Measurements from ENCODE around the gene ZNF354B.
"Not testable (repeated sequence)": the region's sequence is repeated elsewhere in the genome, so short reads cannot be mapped to it uniquely, and the experiment has no call there.

Gene ZNF354B
- 1.4 to 9.5 (median 4.0) reads per million in 17 experiments for total RNA-seq

GRCh38 chr5:178859625-178860521 is at the start of gene ZNF354B:
Gene ZNF354B (plus strand): TSS chr5:178859953. CDS start chr5:178861048, 1,095 bp downstream.
- DNase-seq = peak; percentile 95 to 97 (median 96)

DNA sequence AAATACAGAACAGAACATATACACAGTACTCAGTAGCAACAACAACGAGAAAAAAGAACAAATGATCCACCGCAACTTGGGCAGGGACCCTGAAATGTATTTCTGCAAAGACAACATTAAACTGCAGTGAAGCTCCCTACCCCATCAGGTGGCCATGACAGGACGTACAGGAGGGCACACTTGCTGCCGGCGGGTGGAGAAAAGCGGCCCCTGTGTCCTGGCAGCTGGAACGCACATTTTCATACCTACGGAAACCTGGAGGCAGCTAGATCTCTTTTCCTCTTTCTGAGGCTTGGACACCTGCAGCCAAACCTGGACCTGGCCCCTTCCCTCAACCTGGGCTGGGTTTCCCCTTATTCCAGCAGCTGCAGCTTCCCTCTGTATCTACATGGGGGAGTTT is 42.2 kb upstream of the ZNF354B start:
- DNase-seq = no peak

DNA sequence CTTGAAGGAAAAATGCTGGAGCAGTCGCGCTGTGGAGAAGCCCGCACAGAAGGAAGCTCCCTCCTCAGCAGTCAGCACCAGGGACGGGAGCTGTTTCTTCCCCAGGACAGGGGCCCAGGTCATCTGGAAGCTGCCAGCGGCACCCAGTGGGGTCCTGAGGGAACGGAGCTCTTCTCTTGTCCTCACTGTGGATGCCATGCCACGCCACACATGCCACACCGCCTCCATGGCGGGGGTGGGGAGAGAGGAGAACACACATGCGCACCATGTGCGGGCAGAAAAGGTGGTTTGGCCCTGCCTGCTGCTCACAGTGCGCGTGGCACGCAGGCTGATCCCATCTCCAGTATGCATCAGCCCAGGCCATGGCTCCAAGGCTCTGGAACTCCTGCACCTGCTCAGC is 41.7 kb upstream of the ZNF354B start:
- peak in 1 of 4 experiments; percentile 3 for DNase-seq

- DNase-seq = no peak
These were observed 39.8 kb upstream of the ZNF354B start for GRCh38 chr5:178820001-178820400.

- DNase-seq = no peak
These were observed 34.3 kb upstream of the ZNF354B start for GRCh38 chr5:178825444-178825843.

DNA sequence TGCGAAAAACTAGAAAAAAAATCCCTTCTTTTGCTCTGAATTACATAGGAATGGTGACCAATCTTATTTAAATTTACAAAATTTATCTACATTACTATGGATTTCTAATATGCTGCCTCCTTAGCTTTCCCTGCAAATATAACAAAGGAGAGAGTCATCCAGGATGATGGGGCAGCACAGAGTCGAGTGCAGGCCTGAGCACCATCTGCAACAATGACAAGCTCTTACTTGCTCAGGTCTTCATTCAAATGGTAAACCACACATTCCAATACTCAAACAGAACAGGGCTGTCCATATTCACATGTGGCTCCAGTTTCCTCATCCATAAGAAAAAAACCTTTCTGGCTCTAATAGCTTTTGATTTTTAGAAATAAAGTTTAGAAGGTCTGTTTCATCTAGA is 33.5 kb upstream of the ZNF354B start:
- no peak for DNase-seq

- no peak for DNase-seq
These were observed 32.1 kb upstream of the ZNF354B start for GRCh38 chr5:178827636-178828035.

DNA sequence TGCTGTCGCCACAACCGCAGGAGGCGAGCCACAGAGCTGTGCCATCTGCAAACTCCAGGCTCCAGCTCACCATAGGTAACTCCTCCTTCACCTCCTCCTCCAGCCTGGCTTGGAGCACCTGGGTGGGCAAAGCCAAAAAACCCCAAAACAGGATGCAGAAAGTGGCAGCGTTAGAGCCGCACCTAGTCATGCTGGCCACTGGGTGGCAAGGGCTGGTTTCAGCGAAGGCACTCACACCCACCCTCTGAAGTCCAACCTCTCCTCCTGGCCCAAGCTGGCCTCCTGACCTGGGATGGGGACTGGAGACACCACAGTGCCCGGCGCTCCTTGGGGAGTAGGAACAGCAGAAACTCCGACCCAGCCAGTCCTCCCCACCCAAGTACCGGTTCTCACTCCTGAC is 28.7 kb upstream of the ZNF354B start:
- no peak for DNase-seq

DNA sequence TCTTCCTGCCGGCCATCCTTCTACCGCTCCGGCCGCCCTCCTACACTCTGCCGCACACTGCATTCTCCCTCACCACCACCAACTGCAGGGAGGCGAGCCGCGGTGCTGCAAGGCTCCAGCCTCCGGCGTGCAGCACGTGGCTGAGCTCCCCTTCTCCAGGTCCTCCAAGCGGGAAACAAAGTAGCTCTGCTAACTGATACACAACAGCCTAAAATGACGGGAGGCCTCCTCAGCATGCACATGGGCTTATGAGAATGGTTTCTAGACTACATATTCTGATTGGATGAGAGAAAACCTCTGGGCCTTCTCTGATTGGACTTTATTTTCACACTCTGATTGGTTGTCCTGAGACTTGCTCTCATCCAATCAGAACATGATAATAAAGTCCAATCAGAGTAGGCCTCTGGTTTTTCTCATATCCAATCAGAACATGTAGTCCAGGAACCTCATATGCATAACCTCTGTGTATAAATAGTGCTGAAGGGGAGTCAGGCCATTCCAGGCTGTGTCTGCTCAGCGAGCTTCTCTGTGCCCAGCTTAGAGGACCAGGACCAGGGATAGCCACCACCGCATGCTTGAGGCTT is 27.0 kb upstream of the ZNF354B start:
- DNase-seq = no peak

DNA sequence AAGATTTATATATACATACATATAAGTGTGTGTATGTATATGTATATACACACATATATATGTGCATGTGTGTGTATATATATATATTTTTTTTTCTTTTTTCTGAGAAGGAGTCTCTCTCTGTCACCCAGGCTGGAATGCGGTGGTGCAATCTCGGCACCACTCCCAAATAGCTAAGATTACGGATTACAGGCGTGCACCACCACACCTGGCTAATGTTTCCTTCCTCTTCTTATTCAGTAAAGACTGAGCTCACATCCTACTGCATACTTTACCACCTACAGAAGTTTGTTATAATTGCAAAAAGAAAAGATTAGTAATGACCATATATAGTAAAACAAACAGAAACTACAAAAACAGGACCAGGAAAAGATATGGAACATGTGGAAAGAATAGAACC is 23.1 kb upstream of the ZNF354B start:
- DNase-seq = no peak

GRCh38 chr5:178838695-178839318 is 20.9 kb upstream of the ZNF354B start:
- not testable (repeated sequence) for DNase-seq

GRCh38 chr5:178839319-178839704 is 20.4 kb upstream of the ZNF354B start:
- peak; percentile 66 to 78 (median 76) for DNase-seq

GRCh38 chr5:178840399-178840798 is 19.4 kb upstream of the ZNF354B start:
- DNase-seq = not testable (repeated sequence)

DNA sequence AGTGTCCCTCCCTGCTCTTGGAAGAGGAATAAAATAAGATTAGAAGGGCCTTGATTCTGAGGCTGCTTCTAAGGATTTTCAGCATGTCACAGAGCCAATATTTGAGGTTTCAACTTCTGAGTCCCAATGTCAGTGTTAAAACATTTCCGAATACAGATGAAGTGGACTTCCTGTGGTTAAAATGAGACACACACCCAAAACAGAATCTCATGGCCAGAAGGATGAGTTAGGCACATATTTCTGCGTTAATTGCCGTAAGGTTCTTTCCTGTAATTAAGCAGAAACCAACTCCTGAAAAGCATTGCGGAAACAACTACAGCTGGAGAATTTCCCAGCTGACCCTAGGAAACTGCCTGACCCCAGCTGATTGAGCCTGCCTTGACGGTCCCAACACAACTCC is 10.4 kb upstream of the ZNF354B start:
- no peak for DNase-seq

GRCh38 chr5:178851951-178852350 is 7.8 kb upstream of the ZNF354B start:
- DNase-seq = no peak

DNA sequence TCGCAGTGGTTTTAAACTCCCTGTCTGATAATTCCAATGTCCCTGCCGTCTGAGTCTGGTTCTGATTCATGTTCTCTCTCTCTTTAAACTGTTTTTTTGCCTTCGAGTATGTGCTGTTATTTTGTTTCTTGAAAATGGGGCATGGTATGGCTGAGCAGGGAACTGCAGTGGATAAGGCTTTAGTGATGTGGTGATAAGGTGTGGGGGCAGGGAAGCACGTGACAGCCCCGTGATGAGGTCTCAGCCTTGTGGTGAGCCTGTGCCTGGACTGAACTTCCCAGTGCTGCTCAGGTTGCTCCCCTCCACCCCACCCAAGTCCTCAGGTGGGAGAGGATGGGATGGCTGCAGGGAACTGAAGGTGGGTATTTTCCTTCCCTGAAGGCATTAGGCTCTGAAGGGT is 5.5 kb upstream of the ZNF354B start:
- DNase-seq = no peak

DNA sequence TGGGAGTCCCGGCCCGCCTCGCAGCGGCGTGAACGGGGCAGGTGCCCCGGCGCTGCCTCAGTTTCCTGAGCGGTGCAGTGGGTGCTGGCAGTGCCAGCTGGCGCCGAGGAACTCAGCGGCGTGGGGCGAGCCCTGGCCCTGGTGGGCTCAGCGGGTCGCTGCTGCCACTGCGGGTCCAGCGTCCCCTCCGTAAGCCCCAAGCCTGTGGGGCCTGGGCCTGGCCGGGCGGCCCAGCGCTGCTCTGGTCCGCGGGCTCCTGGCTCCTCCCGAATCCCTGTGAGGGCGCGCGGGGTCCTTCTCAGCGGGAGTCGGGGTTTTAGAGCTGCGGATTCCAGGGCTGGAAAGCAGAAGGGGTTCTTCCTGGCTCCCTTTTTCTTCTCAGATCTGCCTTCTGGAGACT is 862 bp downstream of the ZNF354B start:
- DNase-seq = not testable (repeated sequence)

- no peak for DNase-seq
These were observed 1.9 kb downstream of the ZNF354B start for GRCh38 chr5:178861627-178862026.

DNA sequence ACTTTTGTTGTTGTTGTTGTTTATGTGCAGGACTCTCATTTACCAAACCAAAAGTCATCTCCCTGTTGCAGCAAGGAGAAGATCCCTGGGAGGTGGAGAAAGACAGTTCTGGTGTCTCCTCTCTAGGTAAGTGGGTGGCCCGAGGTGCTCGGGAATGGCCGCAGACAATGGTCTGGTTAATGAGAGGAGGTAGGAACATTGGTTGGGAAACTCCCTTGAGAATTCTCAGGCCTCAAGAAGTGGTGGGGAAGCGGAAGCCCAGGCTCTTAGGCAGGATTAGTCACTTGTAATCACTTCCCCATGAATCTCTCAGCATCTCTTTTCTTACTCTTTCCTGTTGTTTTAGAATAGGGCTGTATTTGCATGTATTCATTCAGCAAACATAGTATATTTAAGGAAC is 7.2 kb downstream of the ZNF354B start:
- peak in 2 of 4 experiments; percentile 12 to 23 for DNase-seq

GRCh38 chr5:178869577-178869976 is 9.8 kb downstream of the ZNF354B start:
- DNase-seq = peak in 1 of 4 experiments; percentile 6

- no peak for DNase-seq
These were observed 10.7 kb downstream of the ZNF354B start for GRCh38 chr5:178870411-178870810.

GRCh38 chr5:178872302-178872701 is 12.5 kb downstream of the ZNF354B start:
- DNase-seq = no peak

DNA sequence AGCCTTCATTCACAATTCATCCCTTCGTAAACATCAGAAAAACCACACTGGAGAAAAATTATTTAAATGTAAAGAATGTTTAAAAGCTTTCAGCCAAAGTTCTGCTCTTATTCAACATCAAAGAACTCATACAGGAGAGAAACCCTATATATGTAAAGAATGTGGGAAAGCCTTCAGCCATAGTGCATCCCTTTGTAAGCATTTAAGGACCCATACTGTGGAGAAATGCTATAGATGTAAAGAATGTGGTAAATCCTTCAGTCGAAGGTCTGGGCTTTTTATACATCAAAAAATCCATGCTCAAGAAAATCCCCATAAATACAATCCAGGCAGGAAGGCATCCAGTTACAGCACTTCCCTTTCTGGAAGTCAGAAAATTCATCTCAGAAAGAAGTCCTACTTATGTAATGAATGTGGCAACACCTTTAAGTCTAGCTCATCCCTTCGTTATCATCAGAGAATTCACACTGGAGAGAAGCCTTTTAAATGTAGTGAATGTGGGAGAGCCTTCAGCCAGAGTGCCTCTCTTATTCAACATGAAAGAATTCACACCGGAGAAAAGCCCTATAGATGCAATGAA is 23.5 kb downstream of the ZNF354B start:
- not testable (repeated sequence) for DNase-seq
